ENCODE results near the gene AK8.

DNA sequence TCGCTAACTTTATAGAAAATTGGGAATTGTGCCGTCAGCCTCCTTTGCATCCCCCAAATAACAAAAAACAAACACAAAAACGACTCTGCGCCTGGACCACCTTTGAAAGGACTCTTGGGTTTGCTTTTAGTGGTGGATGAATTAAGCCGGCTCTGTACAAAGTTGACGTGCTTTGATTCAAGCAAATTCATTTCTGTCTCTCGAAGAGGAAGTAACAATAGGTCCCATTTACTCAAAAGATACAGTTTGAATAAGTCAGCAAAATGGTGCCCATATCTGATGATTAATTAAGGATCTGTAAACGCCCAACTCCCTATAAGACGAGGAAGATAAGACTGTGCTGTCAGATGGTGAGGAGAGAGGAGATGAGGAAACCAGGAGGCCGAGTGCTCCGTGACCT, 67.8 kb downstream of the AK8 start:
- TF ChIP-seq, protein P1, sequence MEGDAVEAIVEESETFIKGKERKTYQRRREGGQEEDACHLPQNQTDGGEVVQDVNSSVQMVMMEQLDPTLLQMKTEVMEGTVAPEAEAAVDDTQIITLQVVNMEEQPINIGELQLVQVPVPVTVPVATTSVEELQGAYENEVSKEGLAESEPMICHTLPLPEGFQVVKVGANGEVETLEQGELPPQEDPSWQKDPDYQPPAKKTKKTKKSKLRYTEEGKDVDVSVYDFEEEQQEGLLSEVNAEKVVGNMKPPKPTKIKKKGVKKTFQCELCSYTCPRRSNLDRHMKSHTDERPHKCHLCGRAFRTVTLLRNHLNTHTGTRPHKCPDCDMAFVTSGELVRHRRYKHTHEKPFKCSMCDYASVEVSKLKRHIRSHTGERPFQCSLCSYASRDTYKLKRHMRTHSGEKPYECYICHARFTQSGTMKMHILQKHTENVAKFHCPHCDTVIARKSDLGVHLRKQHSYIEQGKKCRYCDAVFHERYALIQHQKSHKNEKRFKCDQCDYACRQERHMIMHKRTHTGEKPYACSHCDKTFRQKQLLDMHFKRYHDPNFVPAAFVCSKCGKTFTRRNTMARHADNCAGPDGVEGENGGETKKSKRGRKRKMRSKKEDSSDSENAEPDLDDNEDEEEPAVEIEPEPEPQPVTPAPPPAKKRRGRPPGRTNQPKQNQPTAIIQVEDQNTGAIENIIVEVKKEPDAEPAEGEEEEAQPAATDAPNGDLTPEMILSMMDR (IDR thresholded peaks at IDR 0.05; ENCODE audit: low read length), result no peak
- TF ChIP-seq EZH2 (IDR thresholded peaks at IDR 0.05; ENCODE audit: borderline replicate concordance, low read length), result no peak

Data from OCI-LY1 (cell line).